Coronary artery (tissue), 2 donors: ENCODE data around the gene GPC3.

Experiments used
- DNase-seq: peaks from one replicate; pipeline ENCODE4 v3.0.0-alpha.2; 2017; ENCODE audit warnings: low spot score
- H3K27ac ChIP-seq, 2 donors: fragments of 200-600 bp; sonication (generic); one replicate each; pipeline ENCODE4 v1.5.1; 2016 to 2019
- H3K4me3 ChIP-seq: fragments of 200-600 bp; sonication (generic); 2 replicates; pipeline ENCODE4 v1.5.1; 2016; ENCODE audit warnings: mild to moderate bottlenecking, moderate library complexity
- CTCF ChIP-seq: fragments of 200-600 bp; sonication (generic); IDR thresholded peaks from one replicate; pipeline ENCODE4 v1.5.1; 2019; ENCODE audit warnings: antibody characterized with exemption

GPC3 gene

GRCh38 chrX:133813971-133814370 lies 171.4 kb downstream of the GPC3 start:
- H3K4me3 ChIP-seq, result no peak overlapping the region
- no peak for TF ChIP-seq CTCF
- no peak overlapping the region for H3K27ac ChIP-seq
- DNase-seq, result no peak

GRCh38 chrX:133812402-133812801 lies 173.0 kb downstream of the GPC3 start:
- no peak overlapping the region for H3K4me3 ChIP-seq
- DNase-seq, result no peak
- no peak overlapping the region for H3K27ac ChIP-seq
- no peak for TF ChIP-seq CTCF

- TF ChIP-seq CTCF, result no peak
- H3K27ac ChIP-seq, result no peak overlapping the region
- no peak overlapping the region for H3K4me3 ChIP-seq
- DNase-seq, result no peak
Observed at GRCh38 chrX:133810925-133811324, 174.5 kb downstream of the GPC3 start.

GRCh38 chrX:133804072-133804471 lies 181.3 kb downstream of the GPC3 start:
- no peak overlapping the region for H3K27ac ChIP-seq
- no peak for DNase-seq
- TF ChIP-seq CTCF, result no peak

GRCh38 chrX:133796282-133796681 lies 189.1 kb downstream of the GPC3 start:
- TF ChIP-seq CTCF, result no peak
- DNase-seq, result no peak
- H3K4me3 ChIP-seq, result no peak overlapping the region
- no peak overlapping the region for H3K27ac ChIP-seq

More at GRCh38 chrX:133804072-133804471, 181.3 kb downstream of the GPC3 start:
- no peak overlapping the region for H3K4me3 ChIP-seq

GRCh38 chrX:133794126-133794525 lies 191.3 kb downstream of the GPC3 start:
- no peak for TF ChIP-seq CTCF
- no peak overlapping the region for H3K27ac ChIP-seq
- DNase-seq, result no peak
- H3K4me3 ChIP-seq, result no peak overlapping the region

- TF ChIP-seq CTCF, result no peak
- Histone ChIP-seq H3K4me3 (no peak overlapping the region), H3K27ac (no peak overlapping the region)
- DNase-seq, result no peak
Observed at GRCh38 chrX:133793626-133794025, 191.8 kb downstream of the GPC3 start.
